GM03348 (cell line): Measurements from ENCODE around the gene ACACB.

ENCODE experiments used
- DNase-seq: peaks from one replicate; pipeline ENCODE4 v3.0.0; 2012; ENCODE audit warnings: low spot score

Gene ACACB

DNA sequence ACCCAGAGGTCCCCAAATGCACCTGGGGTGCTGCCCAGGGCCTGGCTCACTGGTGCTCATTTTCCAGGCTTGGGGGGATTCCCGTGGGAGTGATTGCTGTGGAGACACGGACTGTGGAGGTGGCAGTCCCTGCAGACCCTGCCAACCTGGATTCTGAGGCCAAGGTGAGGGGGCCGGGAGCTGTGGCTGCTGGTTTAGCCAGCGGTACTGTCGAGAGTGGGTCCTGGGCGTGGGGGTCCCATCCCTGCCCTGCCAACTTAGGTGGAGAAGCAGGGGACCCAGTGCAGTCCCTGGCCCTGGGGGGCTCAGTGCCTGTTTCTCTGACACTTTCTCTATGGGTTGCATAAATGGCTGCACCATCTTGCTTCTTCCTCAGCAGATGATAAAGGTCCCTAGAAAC lies 141.8 kb downstream of the ACACB start:
- DNase-seq: no peak

DNA sequence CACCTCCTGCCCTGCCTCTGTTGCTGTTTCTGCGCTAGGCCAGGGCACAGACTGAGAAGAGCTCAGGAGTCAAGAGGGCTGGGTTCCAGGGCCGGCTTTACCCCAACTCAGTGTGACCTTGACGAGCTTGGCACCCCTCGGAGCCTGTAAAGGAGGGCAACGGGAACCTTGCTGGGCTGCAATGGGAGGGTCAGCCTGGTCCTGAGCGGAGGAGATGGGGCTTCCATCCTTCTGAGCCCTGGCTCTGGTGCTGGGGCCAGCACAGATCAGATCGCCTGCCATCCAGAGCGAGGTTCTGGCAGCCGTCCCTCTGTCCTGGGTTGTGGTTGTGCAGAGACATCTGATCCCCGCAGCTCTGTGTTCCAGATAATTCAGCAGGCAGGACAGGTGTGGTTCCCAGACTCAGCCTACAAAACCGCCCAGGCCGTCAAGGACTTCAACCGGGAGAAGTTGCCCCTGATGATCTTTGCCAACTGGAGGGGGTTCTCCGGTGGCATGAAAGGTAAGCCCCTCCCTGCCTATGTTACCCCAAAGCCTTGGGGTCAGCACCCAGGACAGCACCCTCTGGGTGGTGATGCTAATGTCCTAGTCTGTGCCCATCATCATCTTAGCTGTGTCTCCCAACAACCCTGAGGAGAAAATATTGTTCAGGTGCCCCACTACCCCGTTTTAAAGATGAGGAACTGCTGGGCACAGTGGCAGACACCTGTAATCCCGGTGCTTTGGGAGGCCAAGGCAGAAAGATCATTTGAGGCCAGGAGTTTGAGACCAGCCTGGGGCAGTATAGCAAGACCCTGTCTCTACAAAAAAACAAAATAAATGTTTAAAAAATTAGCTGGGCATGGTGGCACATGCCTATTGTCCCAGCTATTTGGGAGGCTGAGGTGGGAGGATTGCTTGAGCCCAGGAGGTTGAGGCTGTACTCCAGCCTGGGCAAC lies 142.5 kb downstream of the ACACB start:
- no peak for DNase-seq

- no peak for DNase-seq
Observed at GRCh38 chr12:109259545-109259895, 143.1 kb downstream of the ACACB start.

- no peak for DNase-seq
Observed at GRCh38 chr12:109261087-109261486, 144.7 kb downstream of the ACACB start.

GRCh38 chr12:109261939-109262338 lies 145.6 kb downstream of the ACACB start:
- DNase-seq: no peak

DNA sequence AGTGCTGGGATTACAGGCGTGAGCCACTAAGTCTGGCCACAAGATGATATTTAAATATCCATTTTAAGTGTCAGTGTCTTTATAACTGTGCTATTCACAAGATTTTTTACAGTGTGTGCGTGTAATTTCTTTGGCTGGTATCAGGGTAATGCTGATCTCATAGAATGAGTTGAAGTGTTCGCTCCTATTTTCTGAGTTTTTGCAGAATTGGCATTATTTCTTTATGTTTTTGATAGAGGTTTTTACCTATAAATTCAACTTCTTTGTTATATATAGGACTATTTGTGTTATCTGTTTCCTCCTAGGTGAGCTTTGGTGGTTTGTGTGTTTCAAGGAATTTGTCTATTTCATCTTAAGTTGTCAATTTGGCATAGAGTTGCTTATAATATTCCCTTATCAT lies 147.1 kb downstream of the ACACB start:
- no peak for DNase-seq

GRCh38 chr12:109264095-109264942 lies 147.9 kb downstream of the ACACB start:
- peak; percentile 90 for DNase-seq

DNA sequence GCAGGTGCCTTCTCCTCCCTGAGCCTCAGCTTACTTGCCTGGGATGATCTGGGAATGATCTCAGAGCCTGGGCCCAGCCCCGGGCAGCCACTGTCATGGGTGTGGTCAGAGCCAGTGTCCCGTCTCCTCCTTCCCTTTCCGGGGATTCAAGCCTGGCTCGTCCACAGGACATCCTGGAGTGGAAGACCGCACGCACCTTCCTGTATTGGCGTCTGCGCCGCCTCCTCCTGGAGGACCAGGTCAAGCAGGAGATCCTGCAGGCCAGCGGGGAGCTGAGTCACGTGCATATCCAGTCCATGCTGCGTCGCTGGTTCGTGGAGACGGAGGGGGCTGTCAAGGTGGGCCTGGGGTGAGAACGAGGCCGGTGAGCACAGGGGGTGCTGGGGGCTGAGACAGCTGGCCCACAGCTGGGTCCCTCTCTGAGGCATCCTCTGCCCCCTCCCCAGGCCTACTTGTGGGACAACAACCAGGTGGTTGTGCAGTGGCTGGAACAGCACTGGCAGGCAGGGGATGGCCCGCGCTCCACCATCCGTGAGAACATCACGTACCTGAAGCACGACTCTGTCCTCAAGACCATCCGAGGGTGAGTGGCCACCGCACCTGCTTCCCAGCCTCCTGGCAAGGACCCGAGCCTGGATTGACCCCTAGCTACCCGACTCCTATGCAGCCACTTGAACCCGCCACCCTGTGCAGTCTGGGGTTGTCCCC lies 148.7 kb downstream of the ACACB start:
- no peak for DNase-seq

DNA sequence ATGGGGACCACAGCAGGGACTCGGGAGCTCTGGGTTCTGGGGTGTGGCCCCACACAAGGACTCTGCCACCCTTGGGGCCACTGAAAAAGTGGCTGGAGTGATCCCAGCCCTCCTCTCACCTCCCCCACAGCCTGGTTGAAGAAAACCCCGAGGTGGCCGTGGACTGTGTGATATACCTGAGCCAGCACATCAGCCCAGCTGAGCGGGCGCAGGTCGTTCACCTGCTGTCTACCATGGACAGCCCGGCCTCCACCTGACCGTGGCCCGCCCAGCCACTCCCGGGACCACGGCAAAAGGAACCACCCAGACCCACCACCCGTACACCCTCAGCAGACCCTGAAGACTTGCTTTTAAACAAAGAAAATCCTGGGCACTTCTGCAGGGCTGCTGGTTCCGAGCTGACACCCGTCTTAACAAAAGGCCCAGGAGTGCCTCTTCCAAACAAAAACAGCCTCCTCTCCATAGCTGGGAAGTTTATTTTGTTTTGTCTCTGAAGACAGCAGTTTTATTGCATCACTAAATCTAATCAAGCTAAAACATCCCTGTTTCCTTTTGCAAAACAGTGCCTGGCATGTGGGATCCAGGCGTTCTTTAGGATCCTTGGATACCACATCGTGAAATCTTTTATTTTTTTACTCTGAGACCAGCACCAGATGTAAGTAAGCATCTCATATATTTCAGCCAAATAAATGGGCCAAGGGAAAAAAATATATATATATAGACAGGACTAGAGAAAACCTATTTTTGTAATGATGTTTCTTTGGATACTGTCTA lies 149.9 kb downstream of the ACACB start:
- DNase-seq: no peak

DNA sequence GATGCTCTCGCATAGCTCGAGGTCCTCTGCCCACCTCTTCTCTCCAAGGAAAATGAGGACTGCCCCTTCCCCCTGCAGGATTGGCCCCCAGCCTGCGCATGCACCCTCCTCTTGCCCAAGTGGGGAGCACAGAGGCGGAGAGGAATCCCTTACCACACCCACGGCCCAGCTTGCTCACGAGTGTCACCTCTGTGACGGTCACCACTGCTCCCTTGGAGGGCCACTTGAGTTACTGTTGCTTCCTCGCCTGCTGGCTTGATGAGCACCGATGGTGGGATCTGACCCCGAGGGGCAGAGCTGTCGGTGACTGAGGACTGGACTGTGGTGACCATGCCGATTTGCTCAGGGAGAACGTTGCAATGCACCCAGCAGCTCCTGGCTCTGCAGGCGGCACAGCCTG lies 151.0 kb downstream of the ACACB start:
- no peak for DNase-seq

GRCh38 chr12:109268896-109269295 lies 152.5 kb downstream of the ACACB start:
- DNase-seq: no peak

DNA sequence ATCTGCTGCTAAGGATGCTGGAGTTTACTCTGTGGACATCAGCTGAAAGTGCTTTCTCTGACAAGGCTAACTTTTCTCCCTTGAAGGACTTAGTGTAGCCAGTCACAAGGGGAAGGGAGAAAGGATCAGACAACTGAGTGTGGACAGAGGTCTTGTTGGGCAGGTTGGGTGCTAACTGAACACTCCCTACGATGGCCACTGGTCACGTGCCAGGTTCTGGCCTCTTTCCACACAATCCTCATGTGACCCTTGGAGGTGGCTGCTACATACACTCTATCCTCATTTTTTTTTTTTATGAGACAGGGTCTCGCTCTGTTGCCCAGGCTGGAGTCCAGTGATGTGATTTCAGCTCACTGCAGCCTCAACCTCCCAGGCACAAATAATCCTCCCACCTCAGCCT lies 153.0 kb downstream of the ACACB start:
- DNase-seq: no peak

- no peak for DNase-seq
Observed at GRCh38 chr12:109270494-109270893, 154.1 kb downstream of the ACACB start.

GRCh38 chr12:109271418-109271817 lies 155.0 kb downstream of the ACACB start:
- no peak for DNase-seq

GRCh38 chr12:109273354-109273753 lies 157.0 kb downstream of the ACACB start:
- no peak for DNase-seq

DNA sequence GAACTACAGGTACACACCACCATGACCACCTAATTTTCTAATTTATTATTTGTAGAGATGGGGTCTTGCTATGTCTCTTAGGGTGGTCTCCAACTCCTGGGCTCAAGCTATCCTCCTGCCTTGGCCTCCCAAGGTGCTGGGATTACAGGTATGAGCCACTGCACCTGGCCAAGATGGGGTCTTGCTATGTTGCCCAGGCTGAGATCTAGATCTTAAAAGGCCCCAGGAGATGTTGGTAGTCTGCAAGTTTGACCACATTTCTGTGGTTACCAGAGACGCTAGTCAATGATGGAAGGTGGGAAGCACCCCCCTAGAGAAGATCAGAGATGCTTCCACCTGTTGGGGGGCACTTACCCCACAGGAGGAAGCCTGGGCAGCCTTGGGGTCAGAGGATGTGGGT lies 158.0 kb downstream of the ACACB start:
- DNase-seq: no peak

- no peak for DNase-seq
Observed at GRCh38 chr12:109275173-109275572, 158.8 kb downstream of the ACACB start.

GRCh38 chr12:109276160-109276559 lies 159.8 kb downstream of the ACACB start:
- DNase-seq: no peak

GRCh38 chr12:109277255-109277898 lies 161.0 kb downstream of the ACACB start:
- no peak for DNase-seq

GRCh38 chr12:109277899-109278762 lies 161.7 kb downstream of the ACACB start:
- DNase-seq: peak; percentile 31
